Activated naive CD4-positive, alpha-beta T cell treated with anti-CD3 and anti-CD28 coated beads, Interleukin-2, amount 50 U/mL, for 16 hours (primary cell): ENCODE results near the gene LRPPRC.
"Not testable (repeated sequence)": the region's sequence is repeated elsewhere in the genome, so short reads cannot be mapped to it uniquely, and the experiment has no call there.

Experiments
- DNase-seq: peaks from one replicate; pipeline ENCODE4 v3.0.0-alpha.2; 2020

LRPPRC gene

GRCh38 chr2:43977677-43978375 is 18.0 kb downstream of the LRPPRC start:
- no peak for DNase-seq

GRCh38 chr2:43960921-43961320 is 34.9 kb downstream of the LRPPRC start:
- no peak for DNase-seq

GRCh38 chr2:43958397-43959275 is 37.2 kb downstream of the LRPPRC start:
- DNase-seq, result no peak

GRCh38 chr2:43950383-43951008 is 45.3 kb downstream of the LRPPRC start:
- DNase-seq, result no peak

GRCh38 chr2:43948370-43948769 is 47.4 kb downstream of the LRPPRC start:
- DNase-seq, result no peak

- DNase-seq, result no peak
Measured at GRCh38 chr2:43946685-43947084, 49.1 kb downstream of the LRPPRC start.

GRCh38 chr2:43945439-43945838 is 50.4 kb downstream of the LRPPRC start:
- DNase-seq, result no peak

- DNase-seq, result no peak
Measured at GRCh38 chr2:43944915-43945314, 50.9 kb downstream of the LRPPRC start.

GRCh38 chr2:43943809-43944452 is 51.9 kb downstream of the LRPPRC start:
- no peak for DNase-seq

- no peak for DNase-seq
Measured at GRCh38 chr2:43943323-43943722, 52.5 kb downstream of the LRPPRC start.

- no peak for DNase-seq
Measured at GRCh38 chr2:43942881-43943280, 52.9 kb downstream of the LRPPRC start.

- no peak for DNase-seq
Measured at GRCh38 chr2:43941966-43942365, 53.8 kb downstream of the LRPPRC start.

GRCh38 chr2:43941359-43941758 is 54.4 kb downstream of the LRPPRC start:
- DNase-seq, result no peak

- DNase-seq, result no peak
Measured at GRCh38 chr2:43939695-43940256, 56.0 kb downstream of the LRPPRC start.

- no peak for DNase-seq
Measured at GRCh38 chr2:43937269-43937820, 58.4 kb downstream of the LRPPRC start.

GRCh38 chr2:43934567-43934966 is 61.2 kb downstream of the LRPPRC start:
- no peak for DNase-seq

GRCh38 chr2:43931293-43931692 is 64.5 kb downstream of the LRPPRC start:
- DNase-seq, result no peak

GRCh38 chr2:43927442-43927841 is 68.3 kb downstream of the LRPPRC start:
- DNase-seq, result no peak

- DNase-seq, result no peak
Measured at GRCh38 chr2:43925431-43925830, 70.4 kb downstream of the LRPPRC start.

GRCh38 chr2:43924463-43924862 is 71.3 kb downstream of the LRPPRC start:
- no peak for DNase-seq

- DNase-seq, result not testable (repeated sequence)
Measured at GRCh38 chr2:43911136-43911790, 84.5 kb downstream of the LRPPRC start.
